22Rv1 (cell line): ENCODE measurements around the gene P2RX3.

Experiments
- ZFX ChIP-seq: fragments of 450-650 bp; IDR thresholded peaks from 2 replicates; pipeline ENCODE4 v1.6.1; 2017; ENCODE audit warnings: antibody characterized with exemption, borderline replicate concordance
- TF ChIP-seq, protein P1 (sequence below): fragments of 450-650 bp; IDR thresholded peaks from 2 replicates; pipeline ENCODE4 v1.5.1; 2017; ENCODE audit warnings: mild to moderate bottlenecking

DNA sequence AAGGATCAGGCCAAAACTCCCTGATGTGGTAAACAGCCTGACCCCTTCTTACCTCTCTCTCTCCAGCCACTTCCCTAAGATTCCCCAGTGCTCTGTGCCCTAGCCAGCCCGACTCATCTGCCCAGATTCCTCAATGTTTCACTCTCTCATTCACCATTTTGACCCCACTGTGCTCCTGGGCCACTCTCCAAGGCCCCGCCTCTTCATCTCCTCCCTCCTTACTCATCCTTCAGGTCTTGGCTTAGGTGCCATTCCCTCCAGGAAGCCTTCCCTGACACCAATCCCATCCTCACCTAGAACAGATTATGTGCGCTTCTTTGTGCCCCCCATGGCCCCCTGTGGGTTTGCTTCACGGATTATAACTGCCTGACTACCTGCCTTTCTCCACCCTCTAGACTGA lies 75.5 kb downstream of the P2RX3 start:
- TF ChIP-seq, protein P1, sequence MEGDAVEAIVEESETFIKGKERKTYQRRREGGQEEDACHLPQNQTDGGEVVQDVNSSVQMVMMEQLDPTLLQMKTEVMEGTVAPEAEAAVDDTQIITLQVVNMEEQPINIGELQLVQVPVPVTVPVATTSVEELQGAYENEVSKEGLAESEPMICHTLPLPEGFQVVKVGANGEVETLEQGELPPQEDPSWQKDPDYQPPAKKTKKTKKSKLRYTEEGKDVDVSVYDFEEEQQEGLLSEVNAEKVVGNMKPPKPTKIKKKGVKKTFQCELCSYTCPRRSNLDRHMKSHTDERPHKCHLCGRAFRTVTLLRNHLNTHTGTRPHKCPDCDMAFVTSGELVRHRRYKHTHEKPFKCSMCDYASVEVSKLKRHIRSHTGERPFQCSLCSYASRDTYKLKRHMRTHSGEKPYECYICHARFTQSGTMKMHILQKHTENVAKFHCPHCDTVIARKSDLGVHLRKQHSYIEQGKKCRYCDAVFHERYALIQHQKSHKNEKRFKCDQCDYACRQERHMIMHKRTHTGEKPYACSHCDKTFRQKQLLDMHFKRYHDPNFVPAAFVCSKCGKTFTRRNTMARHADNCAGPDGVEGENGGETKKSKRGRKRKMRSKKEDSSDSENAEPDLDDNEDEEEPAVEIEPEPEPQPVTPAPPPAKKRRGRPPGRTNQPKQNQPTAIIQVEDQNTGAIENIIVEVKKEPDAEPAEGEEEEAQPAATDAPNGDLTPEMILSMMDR = no peak
- TF ChIP-seq ZFX = no peak
